Lower leg skin (tissue), 3 donors: ENCODE results near the gene PDE1A.

Experiments
- POLR2A ChIP-seq, 2 donors: fragments of 450-650 bp; IDR thresholded peaks; one replicate each; pipeline ENCODE4 v1.6.1; 2016 to 2017; ENCODE audit warnings: antibody characterized with exemption in 2 of 2, mild to moderate bottlenecking in 1 of 2, moderate library complexity in 1 of 2
- TF ChIP-seq, protein P1 (sequence below), 3 donors: fragments of 450-650 bp; IDR thresholded peaks; one replicate each; pipeline ENCODE4 v1.5.1; 2016; ENCODE audit warnings: antibody characterized with exemption in 3 of 3, mild to moderate bottlenecking in 3 of 3, moderate library complexity in 2 of 3

DNA sequence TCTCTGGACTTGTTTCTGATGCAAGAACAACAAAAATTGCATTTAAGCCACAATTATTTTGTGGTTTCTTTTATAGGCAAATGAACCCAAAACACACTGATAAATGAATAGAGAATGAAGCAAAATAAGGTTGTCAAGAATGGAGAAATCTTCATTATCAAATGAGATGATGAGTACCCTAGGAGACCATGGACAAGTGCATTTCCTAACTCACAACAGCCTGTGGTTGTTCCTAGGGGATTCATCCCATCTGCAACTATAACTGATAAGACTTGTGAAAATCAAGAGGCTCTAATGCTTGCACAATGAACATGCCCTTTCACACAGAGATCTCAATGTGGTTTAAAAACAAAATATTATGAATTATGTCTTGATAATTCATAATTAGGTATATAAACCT, 159.9 kb downstream of the PDE1A start:
- TF ChIP-seq, protein P1, sequence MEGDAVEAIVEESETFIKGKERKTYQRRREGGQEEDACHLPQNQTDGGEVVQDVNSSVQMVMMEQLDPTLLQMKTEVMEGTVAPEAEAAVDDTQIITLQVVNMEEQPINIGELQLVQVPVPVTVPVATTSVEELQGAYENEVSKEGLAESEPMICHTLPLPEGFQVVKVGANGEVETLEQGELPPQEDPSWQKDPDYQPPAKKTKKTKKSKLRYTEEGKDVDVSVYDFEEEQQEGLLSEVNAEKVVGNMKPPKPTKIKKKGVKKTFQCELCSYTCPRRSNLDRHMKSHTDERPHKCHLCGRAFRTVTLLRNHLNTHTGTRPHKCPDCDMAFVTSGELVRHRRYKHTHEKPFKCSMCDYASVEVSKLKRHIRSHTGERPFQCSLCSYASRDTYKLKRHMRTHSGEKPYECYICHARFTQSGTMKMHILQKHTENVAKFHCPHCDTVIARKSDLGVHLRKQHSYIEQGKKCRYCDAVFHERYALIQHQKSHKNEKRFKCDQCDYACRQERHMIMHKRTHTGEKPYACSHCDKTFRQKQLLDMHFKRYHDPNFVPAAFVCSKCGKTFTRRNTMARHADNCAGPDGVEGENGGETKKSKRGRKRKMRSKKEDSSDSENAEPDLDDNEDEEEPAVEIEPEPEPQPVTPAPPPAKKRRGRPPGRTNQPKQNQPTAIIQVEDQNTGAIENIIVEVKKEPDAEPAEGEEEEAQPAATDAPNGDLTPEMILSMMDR (IDR thresholded peaks at IDR 0.05), result no peak
- TF ChIP-seq POLR2A (IDR thresholded peaks at IDR 0.05), result no peak
